Suppressor macrophage (primary cell): ENCODE measurements around the gene HSF2.
"Not testable (repeated sequence)": the region's sequence is repeated elsewhere in the genome, so short reads cannot be mapped to it uniquely, and the experiment has no call there.

Source experiments
- DNase-seq, 4 experiments: peaks; one replicate each; pipeline ENCODE4 v3.0.0-alpha.2; 2020 to 2022

HSF2 gene

DNA sequence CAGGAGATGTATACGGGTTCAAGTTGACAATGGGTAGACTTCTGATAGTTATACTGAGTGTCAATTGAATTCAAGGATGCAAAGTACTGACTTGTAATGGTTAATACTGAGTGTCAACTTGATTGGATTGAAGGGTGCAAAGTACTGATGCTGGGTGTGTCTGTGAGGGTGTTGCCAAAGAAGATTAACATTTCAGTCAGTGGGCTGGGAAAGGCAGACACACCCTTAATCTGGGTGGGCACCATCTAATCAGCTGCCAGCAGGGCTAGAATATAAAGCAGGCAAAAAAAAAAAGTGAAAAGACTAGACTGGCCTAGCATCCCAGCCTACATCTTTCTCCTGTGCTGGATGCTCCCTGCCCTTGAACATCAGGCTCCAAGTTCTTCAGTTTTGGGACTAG is 55.7 kb downstream of the HSF2 start:
- not testable (repeated sequence) for DNase-seq

DNA sequence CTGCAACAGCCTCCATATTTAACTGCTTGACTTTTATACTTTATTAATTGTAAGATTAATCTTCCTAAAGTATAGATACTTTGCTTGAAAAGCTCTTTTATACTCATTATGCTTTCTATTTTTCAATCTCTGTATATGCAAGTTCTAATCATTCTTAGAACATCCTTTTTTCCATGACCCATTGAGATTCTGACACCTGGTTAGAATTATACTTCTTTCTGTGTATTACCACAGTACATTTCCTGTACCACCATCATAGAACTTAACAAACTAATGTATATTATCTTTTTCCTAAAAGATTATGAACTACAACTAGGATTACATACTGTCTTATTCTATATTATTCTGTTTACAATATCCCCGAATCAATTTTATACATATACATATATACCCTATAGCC is 58.6 kb downstream of the HSF2 start:
- no peak for DNase-seq

DNA sequence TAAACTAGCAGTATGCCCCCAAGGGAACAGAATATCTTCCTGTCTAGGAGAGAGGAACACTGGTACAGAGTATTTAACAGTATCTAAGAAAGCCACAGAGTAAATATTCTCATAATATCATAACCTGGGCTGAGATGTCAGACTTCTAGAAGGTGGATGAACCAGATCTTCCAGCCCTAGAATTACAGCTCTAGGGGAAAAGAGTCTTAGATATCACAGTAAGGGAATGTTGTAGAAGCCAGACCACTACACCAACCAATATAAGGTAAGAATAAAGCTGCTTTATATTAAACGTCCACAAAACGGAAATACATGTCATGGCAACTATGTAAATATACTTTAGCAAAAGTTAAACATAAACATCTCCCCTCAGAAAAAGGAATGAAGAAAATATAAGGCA is 59.8 kb downstream of the HSF2 start:
- no peak for DNase-seq

DNA sequence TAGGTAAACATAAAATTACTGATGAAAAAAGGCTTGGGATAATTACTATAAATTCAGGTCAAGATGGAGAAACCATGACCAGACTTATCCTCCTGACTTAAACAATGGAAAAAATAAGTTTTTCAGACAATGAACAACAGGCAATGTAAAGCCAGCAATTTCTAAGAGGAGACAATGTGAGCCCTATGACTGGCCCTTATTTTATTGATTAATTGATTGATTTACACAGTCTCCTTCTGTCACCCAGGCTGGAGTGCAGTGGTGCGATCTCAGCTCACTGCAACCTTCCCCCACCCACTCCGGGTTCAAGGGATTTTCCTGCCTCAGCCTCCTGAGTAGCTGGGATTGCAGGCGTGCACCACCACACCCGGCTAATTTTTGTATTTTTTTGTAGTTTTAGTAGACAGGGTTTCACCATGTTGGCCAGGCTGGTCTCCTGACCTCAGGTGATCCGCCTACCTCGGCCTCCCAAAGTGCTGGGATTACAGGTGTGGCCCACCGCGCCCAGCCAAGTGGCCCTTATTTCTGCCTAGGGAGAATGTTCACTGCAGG is 60.5 kb downstream of the HSF2 start:
- DNase-seq: not testable (repeated sequence)

DNA sequence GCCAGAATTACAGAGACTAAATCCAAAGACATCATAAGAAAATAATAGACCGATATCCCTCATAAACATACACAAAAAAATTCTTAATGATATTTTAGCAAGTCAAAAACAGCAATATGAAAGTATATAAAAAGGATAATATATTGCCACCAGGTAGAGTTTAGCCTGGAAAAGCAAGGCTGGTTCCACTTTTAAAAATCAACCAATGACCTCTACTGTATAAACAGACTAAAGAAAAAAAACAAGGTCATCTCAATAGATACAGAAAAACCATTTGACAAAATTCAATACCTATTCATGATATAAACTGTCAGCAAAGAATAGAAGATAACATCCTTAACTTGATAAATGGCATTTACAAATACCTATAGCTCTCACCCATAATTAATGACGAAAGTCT is 62.4 kb downstream of the HSF2 start:
- DNase-seq: no peak

DNA sequence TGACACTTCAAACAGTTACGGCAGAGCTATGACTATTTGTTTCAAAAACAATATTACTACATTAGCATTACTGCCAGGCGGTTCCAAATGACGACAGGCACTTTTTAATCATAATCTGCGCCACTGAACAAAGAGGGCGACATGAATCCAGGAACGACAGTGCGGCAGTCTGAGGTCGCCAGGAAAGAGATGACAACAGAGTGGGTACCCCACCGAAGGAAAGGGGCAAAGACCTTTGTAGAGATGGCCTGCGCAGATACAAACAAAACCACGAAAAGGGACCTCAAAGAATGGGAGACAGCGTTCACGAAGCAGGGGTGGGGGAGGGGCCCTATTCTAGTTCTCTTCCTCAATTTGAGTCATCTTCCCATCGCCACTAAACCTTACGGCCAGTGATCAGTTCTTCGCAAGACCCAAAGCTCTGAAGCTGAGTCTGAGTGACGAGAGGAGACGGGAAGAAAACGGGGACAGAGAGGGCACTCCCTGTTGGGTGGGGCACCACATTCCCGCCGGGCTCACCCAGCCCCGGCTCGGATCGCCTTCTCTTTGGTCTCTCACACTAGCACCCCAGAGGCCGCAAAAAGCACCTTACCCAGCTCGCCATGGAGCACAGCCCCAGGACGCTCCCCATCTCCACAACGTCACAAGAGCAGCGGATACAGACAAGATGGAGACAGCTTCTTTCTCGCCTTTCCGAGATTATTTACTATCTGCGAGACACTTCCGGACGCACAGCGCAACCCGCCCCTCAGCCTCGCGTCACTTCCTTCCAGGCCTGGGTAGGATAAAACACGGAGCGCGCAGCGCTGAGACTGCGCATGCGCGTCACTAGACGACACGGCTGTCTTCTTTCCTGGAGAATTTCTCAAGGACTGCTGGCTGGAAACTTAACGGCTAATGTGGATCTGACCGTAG is 71.9 kb downstream of the HSF2 start, which contains the start of gene SERINC1:
SERINC1 (minus strand) TSS at position 701 of the 915 bp plus-strand sequence; CDS start at position 631, 70 bp downstream.
- peak; percentile 97 to 98 (median 98) for DNase-seq

DNA sequence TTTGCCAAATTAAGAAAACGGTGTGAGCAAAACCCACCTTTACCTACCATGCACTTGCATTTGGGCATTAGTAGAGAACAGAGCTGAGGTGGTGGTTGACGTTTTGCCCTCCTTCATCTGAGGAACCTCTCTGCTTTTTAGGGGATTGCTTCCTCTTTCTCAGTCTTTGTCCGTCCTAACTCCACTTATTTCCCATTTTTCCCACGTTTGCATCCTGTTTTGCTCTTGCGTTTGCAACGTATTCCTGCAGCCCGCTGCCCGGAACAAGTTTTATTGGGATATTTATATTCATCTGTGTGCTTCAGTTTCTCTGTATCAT is 72.5 kb downstream of the HSF2 start:
- no peak for DNase-seq

DNA sequence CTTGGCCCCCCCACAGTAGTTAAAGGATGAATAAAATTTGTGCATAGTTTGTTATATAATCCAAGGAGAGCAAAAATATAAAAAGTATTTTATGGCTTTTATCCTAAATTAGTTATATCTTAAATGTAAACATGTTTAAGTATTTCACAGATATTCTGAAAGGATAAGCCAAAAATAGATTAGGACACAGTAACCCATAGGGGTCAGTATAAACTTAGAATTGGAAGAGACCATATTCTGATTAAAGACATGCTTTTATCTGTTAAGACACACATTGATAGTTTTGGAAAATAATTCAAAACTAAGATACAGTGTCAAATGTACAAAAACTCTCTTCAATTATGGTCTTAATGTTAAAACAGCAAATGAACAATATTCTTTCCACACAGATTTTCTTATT is 76.7 kb downstream of the HSF2 start:
- DNase-seq: peak in 2 of 4 experiments; percentile 50 to 63

DNA sequence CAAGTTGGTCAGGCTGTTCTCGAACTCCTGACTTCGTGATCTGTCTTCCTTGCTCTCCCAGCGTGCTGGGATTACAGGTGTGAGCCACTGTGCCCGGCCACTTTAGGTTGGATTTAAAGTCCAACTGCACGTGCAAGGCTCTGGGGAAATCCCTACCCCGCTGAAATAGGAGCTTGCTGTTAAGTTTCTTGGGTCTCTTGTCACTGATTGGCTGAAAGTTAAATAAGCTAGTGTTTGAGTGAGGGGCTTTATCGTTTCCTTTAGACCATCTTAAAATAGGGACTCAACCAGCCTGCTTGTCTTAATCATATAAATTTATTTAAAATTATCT is 83.3 kb downstream of the HSF2 start:
- DNase-seq: no peak
